IMR-90 (cell line): Measurements from ENCODE around the gene MLH3. TPM values are rescaled to one million over a fixed set of nuclear protein-coding genes. Genes with fewer than 3 reads are reported as not detected.

ENCODE experiments used
- ATAC-seq: fragments of 200-7000 bp; cut with Tn5 transposase; 2 replicates; pipeline ENCODE4 v1.9.1; 2020; ENCODE audit warnings: low read depth, mild to moderate bottlenecking, moderate library complexity
- BruUV-seq: library from RNA; stranded (reverse); fragments of 400-500 nt; replicated peaks from 2 replicates; lab custom pipeline; 2021; lab: Mats Ljungman, UMichigan
- CTCF ChIA-PET: fragments of 300-600 bp; formaldehyde crosslinking; extraction: SDS; loops from one replicate; lab custom pipeline; 2021; ENCODE audit warnings: antibody characterized with exemption; lab: Yijun Ruan, JAX
- POLR2A ChIA-PET: fragments of 300-600 bp; sonication (Branson Sonifier 250); formaldehyde crosslinking; loops from one replicate; lab custom pipeline; 2022; ENCODE audit warnings: antibody characterized with exemption; ENCODE audit not compliant: unreplicated experiment; lab: Charles Lee
- DNase-seq: peaks from one replicate; pipeline ENCODE4 v3.0.0; 2013
- H2AFZ ChIP-seq: replicated peaks from 2 replicates; pipeline ENCODE3; 2013; ENCODE audit warnings: low read length, mild to moderate bottlenecking; ENCODE audit not compliant: poor library complexity
- H2AK5ac ChIP-seq: 2 replicates; pipeline ENCODE4 v1.6.1; 2013; ENCODE audit warnings: low read depth, low read length, inconsistent platforms
- H2AK9ac ChIP-seq: replicated peaks from 2 replicates; pipeline ENCODE3; 2013; ENCODE audit warnings: mild to moderate bottlenecking, low read depth, low read length, moderate library complexity; ENCODE audit not compliant: poor library complexity
- H2BK120ac ChIP-seq: 2 replicates; pipeline ENCODE4 v1.6.1; 2013; ENCODE audit warnings: low read depth, low read length, inconsistent platforms
- H2BK15ac ChIP-seq: 3 replicates; pipeline ENCODE4 v1.6.1; 2013; ENCODE audit warnings: low read depth, low read length, inconsistent platforms
- H2BK20ac ChIP-seq: 2 replicates; pipeline ENCODE4 v1.6.1; 2013; ENCODE audit warnings: low read depth, mild to moderate bottlenecking, inconsistent platforms, low read length, moderate library complexity
- H2BK5ac ChIP-seq: 2 replicates; pipeline ENCODE4 v1.6.1; 2013; ENCODE audit warnings: mild to moderate bottlenecking, low read depth, low read length, inconsistent platforms; ENCODE audit not compliant: poor library complexity, severe bottlenecking
- H3K14ac ChIP-seq: replicated peaks from 2 replicates; pipeline ENCODE4 v1.6.1; 2013; ENCODE audit warnings: low read depth, low read length, inconsistent platforms
- H3K18ac ChIP-seq: 2 replicates; pipeline ENCODE4 v1.6.1; 2013; ENCODE audit warnings: low read depth, low read length, control low read depth
- H3K23ac ChIP-seq: 2 replicates; pipeline ENCODE4 v1.6.1; 2013; ENCODE audit warnings: low read depth, low read length, inconsistent platforms
- H3K27ac ChIP-seq: 2 replicates; pipeline ENCODE4 v1.5.1; 2013; ENCODE audit warnings: mild to moderate bottlenecking, control low read depth, low read length; ENCODE audit not compliant: insufficient read depth
- H3K27me3 ChIP-seq: 2 replicates; pipeline ENCODE4 v1.6.1; 2013; ENCODE audit warnings: low read length; ENCODE audit not compliant: control insufficient read depth, insufficient read depth
- H3K36me3 ChIP-seq: 2 replicates; pipeline ENCODE4 v1.6.1; 2013; ENCODE audit warnings: low read length, mixed read lengths; ENCODE audit not compliant: control insufficient read depth, insufficient read depth
- H3K4ac ChIP-seq: 2 replicates; pipeline ENCODE4 v1.6.1; 2013; ENCODE audit warnings: low read depth, low read length, inconsistent platforms
- H3K4me1 ChIP-seq: 2 replicates; pipeline ENCODE4 v1.6.1; 2013; ENCODE audit warnings: low read length, mixed read lengths; ENCODE audit not compliant: control insufficient read depth, insufficient read depth
- H3K4me2 ChIP-seq: 2 replicates; pipeline ENCODE4 v1.6.1; 2013; ENCODE audit warnings: low read depth, mild to moderate bottlenecking, control low read depth, low read length, moderate library complexity
- H3K4me3 ChIP-seq: 2 replicates; pipeline ENCODE4 v1.5.1; 2013; ENCODE audit warnings: low read depth, mild to moderate bottlenecking, control low read depth, low read length, moderate library complexity; ENCODE audit not compliant: insufficient read depth
- H3K56ac ChIP-seq: 2 replicates; pipeline ENCODE4 v1.6.1; 2013; ENCODE audit warnings: low read length, inconsistent platforms; ENCODE audit not compliant: insufficient read depth; ENCODE audit errors: extremely low read depth
- H3K79me1 ChIP-seq, 2 experiments: 2 replicates each; pipeline ENCODE4 v1.6.1; 2013; ENCODE audit warnings: low read length in 2 of 2, inconsistent platforms in 1 of 2, low read depth in 1 of 2
- H3K9ac ChIP-seq: 2 replicates; pipeline ENCODE4 v1.6.1; 2013; ENCODE audit warnings: low read depth, low read length, control low read depth
- H3K9me1 ChIP-seq: 2 replicates; pipeline ENCODE4 v1.6.1; 2013; ENCODE audit warnings: low read length, inconsistent platforms; ENCODE audit not compliant: insufficient read depth
- H3K9me3 ChIP-seq: 2 replicates; pipeline ENCODE4 v1.6.1; 2013; ENCODE audit warnings: low read length; ENCODE audit not compliant: control insufficient read depth, insufficient read depth
- H4K20me1 ChIP-seq: 2 replicates; pipeline ENCODE4 v1.6.1; 2013; ENCODE audit warnings: low read length, inconsistent platforms; ENCODE audit not compliant: insufficient read depth
- H4K5ac ChIP-seq: 2 replicates; pipeline ENCODE4 v1.6.1; 2013; ENCODE audit warnings: mild to moderate bottlenecking, low read depth, low read length, control low read depth
- H4K8ac ChIP-seq, 2 experiments: 2 replicates each; pipeline ENCODE4 v1.6.1; 2013; ENCODE audit warnings: low read depth in 2 of 2, low read length in 2 of 2, control low read depth in 1 of 2, inconsistent platforms in 1 of 2
- H4K91ac ChIP-seq: 2 replicates; pipeline ENCODE4 v1.6.1; 2013; ENCODE audit warnings: low read depth, low read length, inconsistent platforms; ENCODE audit not compliant: insufficient read depth
- BHLHE40 ChIP-seq: fragments of 150-350 bp; IDR thresholded peaks from 2 replicates; pipeline ENCODE4 v1.6.1; 2016; ENCODE audit warnings: mild to moderate bottlenecking, low read depth, low read length
- CEBPB ChIP-seq: IDR thresholded peaks from 2 replicates; pipeline ENCODE4 v1.6.1; 2012; ENCODE audit warnings: low read depth, low read length, improper control_type of control experiment
- CHD1 ChIP-seq: IDR thresholded peaks from 2 replicates; pipeline ENCODE4 v1.6.1; 2012; ENCODE audit warnings: low read depth, low read length, improper control_type of control experiment
- CTCF ChIP-seq: conservative IDR thresholded peaks from 2 replicates; pipeline ENCODE4 v1.5.1; 2012; ENCODE audit warnings: mild to moderate bottlenecking, low read depth, low read length, improper control_type of control experiment
- ELK1 ChIP-seq: fragments of 150-350 bp; IDR thresholded peaks from 2 replicates; pipeline ENCODE4 v1.6.1; 2016; ENCODE audit warnings: low read depth, mild to moderate bottlenecking, low read length, moderate library complexity, borderline replicate concordance
- FOS ChIP-seq: fragments of 150-350 bp; IDR thresholded peaks from 2 replicates; pipeline ENCODE4 v1.6.1; 2016; ENCODE audit warnings: low read depth, low read length
- MAFK ChIP-seq: IDR thresholded peaks from 2 replicates; pipeline ENCODE4 v1.6.1; 2012; ENCODE audit warnings: low read depth, low read length, improper control_type of control experiment
- MAZ ChIP-seq: IDR thresholded peaks from 2 replicates; pipeline ENCODE4 v1.6.1; 2012; ENCODE audit warnings: low read depth, mild to moderate bottlenecking, low read length, improper control_type of control experiment, moderate library complexity, borderline replicate concordance
- MXI1 ChIP-seq: IDR thresholded peaks from 2 replicates; pipeline ENCODE4 v1.6.1; 2012; ENCODE audit warnings: low read depth, mild to moderate bottlenecking, low read length, moderate library complexity, borderline replicate concordance
- NFE2L2 ChIP-seq: fragments of 150-350 bp; IDR thresholded peaks from 2 replicates; pipeline ENCODE4 v1.6.1; 2016; ENCODE audit warnings: low read depth, mild to moderate bottlenecking, low read length
- POLR2A ChIP-seq: IDR thresholded peaks from 2 replicates; pipeline ENCODE4 v1.6.1; 2012; ENCODE audit warnings: mild to moderate bottlenecking, low read depth, low read length
- RAD21 ChIP-seq: IDR thresholded peaks from 2 replicates; pipeline ENCODE4 v1.6.1; 2012; ENCODE audit warnings: low read length, improper control_type of control experiment
- RCOR1 ChIP-seq: IDR thresholded peaks from 2 replicates; pipeline ENCODE4 v1.6.1; 2012; ENCODE audit warnings: mild to moderate bottlenecking, low read length, improper control_type of control experiment; ENCODE audit not compliant: insufficient replicate concordance
- RFX5 ChIP-seq: IDR thresholded peaks from 2 replicates; pipeline ENCODE4 v1.8.0; 2012; ENCODE audit warnings: low read depth, mild to moderate bottlenecking, low read length, moderate library complexity
- SMC3 ChIP-seq: fragments of 150-350 bp; IDR thresholded peaks from 2 replicates; pipeline ENCODE4 v1.6.1; 2016; ENCODE audit warnings: low read depth, mild to moderate bottlenecking, antibody characterized with exemption, low read length, moderate library complexity
- USF2 ChIP-seq: fragments of 150-350 bp; IDR thresholded peaks from 2 replicates; pipeline ENCODE4 v1.6.1; 2017; ENCODE audit warnings: mild to moderate bottlenecking, antibody characterized with exemption, low read length, low read depth
- WGBS, 2 experiments: methylation state at CpG; one replicate each; pipeline versions ENCODE4 v1.1.5 to v1.1.7; 2013; ENCODE audit warnings: missing lambda C conversion rate in 2 of 2; ENCODE audit not compliant: insufficient read length in 1 of 2; ENCODE audit errors: extremely low coverage in 2 of 2; 5-methylcytosine and 5-hydroxymethylcytosine counted together
- dilution Hi-C: fragments of 300-500 bp; cut with HindIII; formaldehyde crosslinking; loops from one replicate; pipeline ENCODE4 v1.14.3; 2018; ENCODE audit warnings: low sequenced_read_pairs; ENCODE audit not compliant: unreplicated experiment
- in situ Hi-C: fragments of 300-500 bp; cut with MboI; formaldehyde crosslinking; loops from 3 replicates; pipeline ENCODE4 v1.14.3; 2019; ENCODE audit warnings: low sequenced_read_pairs, inconsistent platforms, mixed read lengths
- intact Hi-C: fragments of 100-400 bp; cut with micrococcal nuclease; formaldehyde crosslinking; loops from 2 replicates; pipeline ENCODE4 v1.10.0; 2022
- polyA plus RNA-seq, 3 experiments: library from polyadenylated mRNA; depleted of rRNA; stranded (reverse); fragments of >200 nt; gene quantifications; 2 replicates each; pipeline ENCODE4 v1.2.3, GENCODE V29; 2012; ENCODE audit warnings: low replicate concordance in 1 of 3
- total RNA-seq: library from RNA; depleted of rRNA; stranded (reverse); fragments of >200 nt; gene quantifications from 2 replicates; pipeline ENCODE4 v1.2.3, GENCODE V29; 2012

MLH3 gene
- total and polyA plus RNA-seq, 2 of the 4 experiments (the other 2 are of a cell fraction): 5.6 to 14.7 TPM

- BruUV-seq: no TSS peak
- Histone ChIP-seq H4K8ac (no peak overlapping the region), H2BK120ac (no peak overlapping the region), H2BK5ac (no peak overlapping the region), H3K23ac (no peak overlapping the region), H2AK5ac (no peak overlapping the region), H3K36me3 (peaks cover 29% of the 10 kb centered on the region), H2BK15ac (no peak overlapping the region), H3K79me1 (peaks cover 0 to 3% of the 10 kb centered on the region in 2 experiments; a peak in 2 of 4 replicates), H3K18ac (no peak overlapping the region), H4K5ac (no peak overlapping the region), H3K14ac (no peak overlapping the region), H3K9me1 (no peaks in the 10 kb centered on the region), H3K9me3 (no peaks in the 10 kb centered on the region), H3K4me2 (no peak overlapping the region), H2BK20ac (no peak overlapping the region), H3K4ac (no peak overlapping the region), H2AFZ (no peak overlapping the region), H3K4me3 (no peak overlapping the region), H3K27ac (no peak overlapping the region), H4K91ac (no peak overlapping the region), H3K27me3 (no peaks in the 10 kb centered on the region), H3K9ac (no peak overlapping the region), H2AK9ac (no peak overlapping the region), H4K20me1 (no peaks in the 10 kb centered on the region), H3K56ac (no peak overlapping the region), H3K4me1 (0 out of 2 replicates have a peak, but pooled peaks cover 3% of the 10 kb centered on the region)
- CTCF ChIA-PET: no interaction called here
- dilution Hi-C loops (no loop called here), intact Hi-C loops (no loop called here), in situ Hi-C loops (no loop called here)
- ATAC-seq: no peak
- POLR2A ChIA-PET: interaction anchor here (0.6 kb wide), 1 partner anchor 189 kb away, joined by 4 read pairs; no protein-coding TSS in a partner anchor
- TF ChIP-seq CTCF (no peak), RCOR1 (no peak), MAFK (no peak), MXI1 (no peak), NFE2L2 (no peak), RAD21 (no peak), BHLHE40 (no peak), FOS (no peak), USF2 (no peak), SMC3 (no peak), CHD1 (no peak), RFX5 (no peak), ELK1 (no peak), MAZ (no peak), POLR2A (no peak), CEBPB (no peak)
- WGBS, 2 experiments: no CpG with 5 or more reads among the region's 3 CpGs
- DNase-seq: no peak
These were observed 43.6 kb upstream of the MLH3 start for GRCh38 chr14:75094896-75095295.
